Measurements from ENCODE around the gene CACNG6. TPM values are rescaled to one million over a fixed set of nuclear protein-coding genes. Genes with fewer than 3 reads are reported as not detected.

The CACNG6 gene
- total and polyA plus RNA-seq, 2 donors (not counting 3 experiments of a cell fraction or from before 2014, with no cell fraction given) = 5.0 to 5.4 TPM

- FAIRE-seq = no peak
- Histone ChIP-seq H3K27ac (ENCODE audit: insufficient read depth, low read depth, low read length) (no peak overlapping the region), H3K36me3 (ENCODE audit: control insufficient read depth in 2 of 2, extremely low read depth in 1 of 2, insufficient read depth in 2 of 2, low read length in 2 of 2) (no peaks in the 10 kb centered on the region), H3K27me3 (ENCODE audit: control insufficient read depth in 2 of 2, insufficient read depth in 2 of 2, low read length in 2 of 2) (peaks cover 52 to 62% of the 10 kb centered on the region in 2 experiments), H3K79me2 (ENCODE audit: control insufficient read depth, insufficient read depth, low read length) (no peaks in the 10 kb centered on the region), H3K4me3 (replicated peaks in 1 of 3; ENCODE audit: insufficient read depth in 1 of 3, low read depth in 1 of 3, low read length in 3 of 3) (peak overlapping the region in 2 of 3 experiments; percentile 27 to 46), H3K9ac (replicated peaks; ENCODE audit: extremely low read depth, insufficient read depth, low read length) (no peak overlapping the region), H2AFZ (ENCODE audit: low read depth, low read length) (peak overlapping the region; percentile 24), H3K9me3 (replicated peaks; ENCODE audit: control insufficient read depth, insufficient read depth, low read length) (no peaks in the 10 kb centered on the region), H3K9me1 (replicated peaks; ENCODE audit: control insufficient read depth, extremely low read depth, insufficient read depth, low read length) (no peaks in the 10 kb centered on the region), H3K4me2 (ENCODE audit: insufficient read depth, low read length) (peak overlapping the region; percentile 29), H3K4me1 (ENCODE audit: control insufficient read depth, extremely low read depth, insufficient read depth, low read length) (peaks cover 5% of the 10 kb centered on the region), H4K20me1 (replicated peaks; ENCODE audit: control insufficient read depth, extremely low read depth, insufficient read depth, low read length) (no peaks in the 10 kb centered on the region)
- no TSS peak for BruUV-seq (replicated peaks)
- ChIA-PET POLR2A (no interaction called here), CTCF (interaction anchor here (1.7 kb wide), 1 partner anchor 68 kb away, joined by 5 read pairs; no protein-coding TSS in a partner anchor)
- TF ChIP-seq JUN (IDR thresholded peaks at IDR 0.05; ENCODE audit: borderline replicate concordance, insufficient read depth, insufficient read length, low read depth) = no peak
- no peak for TF ChIP-seq FOS (IDR thresholded peaks at IDR 0.05; ENCODE audit: borderline replicate concordance, insufficient read depth, low read length)
- peak; percentile 58 for TF ChIP-seq EZH2 (IDR thresholded peaks at IDR 0.05; ENCODE audit: borderline replicate concordance, low read depth, low read length, severe bottlenecking)
- TF ChIP-seq CTCF (IDR thresholded peaks at IDR 0.05; ENCODE audit: extremely low read depth in 1 of 2, insufficient read depth in 1 of 2, low read depth in 1 of 2, low read length in 2 of 2) = no peak
- DNase-seq (ENCODE audit: low read depth, low spot score) = no peak
- intact Hi-C loops (cut with micrococcal nuclease) (no loop called here), dilution Hi-C loops (cut with MboI; ENCODE audit: extremely low pct_ligation_motif_present, low sequenced_read_pairs) (no loop called here)
Measured at GRCh38 chr19:53961523-53962356, 29.7 kb upstream of the CACNG6 start.

Data from endothelial cell of umbilical vein (primary cell).